ENCODE data around the gene RPL26. TPM values are rescaled to one million over a fixed set of nuclear protein-coding genes. Genes with fewer than 3 reads are reported as not detected.

Gene RPL26
- total RNA-seq, 2 donors from 2014 or later: 1,496 to 1,646 TPM

GRCh38 chr17:8417806-8418205 is 34.8 kb upstream of the RPL26 start:
- WGBS, 2 donors: 76 to 89% methylated on average over 4 of the region's 4 CpGs

GRCh38 chr17:8413938-8414337 is 30.9 kb upstream of the RPL26 start:
- H3K4me3 ChIP-seq: no peak overlapping the region
- intact Hi-C loops (cut with DNase I): no loop called here
- H3K4me1 ChIP-seq: peaks cover 7% of the 10 kb centered on the region
- H3K36me3 ChIP-seq (replicated peaks in 1 of 2; ENCODE audit: insufficient read depth in 1 of 2, low read depth in 2 of 2): no peaks in the 10 kb centered on the region
- no peak for TF ChIP-seq CTCF (IDR thresholded peaks at IDR 0.05)
- TF ChIP-seq POLR2A (IDR thresholded peaks at IDR 0.05): no peak
- no peak for ATAC-seq
- H3K27me3 ChIP-seq: no peaks in the 10 kb centered on the region
- no peak for DNase-seq
- no peak overlapping the region for H3K27ac ChIP-seq
- no peaks in the 10 kb centered on the region for H3K9me3 ChIP-seq

More at GRCh38 chr17:8417806-8418205, 34.8 kb upstream of the RPL26 start:
- no peak for ATAC-seq
- intact Hi-C loops (cut with DNase I): no loop called here
- H3K4me3 ChIP-seq: no peak overlapping the region
- TF ChIP-seq POLR2A (IDR thresholded peaks at IDR 0.05) (peak in 1 of 3 donors; percentile 5), CTCF (IDR thresholded peaks at IDR 0.05) (no peak)
- peaks cover 17% of the 10 kb centered on the region for H3K4me1 ChIP-seq
- no peaks in the 10 kb centered on the region for H3K36me3 ChIP-seq (replicated peaks in 1 of 2; ENCODE audit: insufficient read depth in 1 of 2, low read depth in 2 of 2)
- no peaks in the 10 kb centered on the region for H3K27me3 ChIP-seq
- no peaks in the 10 kb centered on the region for H3K9me3 ChIP-seq
- H3K27ac ChIP-seq: no peak overlapping the region
- peak in 1 of 4 donors; percentile 19 for DNase-seq

GRCh38 chr17:8413328-8413727 is 30.3 kb upstream of the RPL26 start:
- WGBS, 2 donors: 68 to 85% methylated on average over 3 to 4 of the region's 4 CpGs
- DNase-seq: no peak
- no peaks in the 10 kb centered on the region for H3K36me3 ChIP-seq (replicated peaks in 1 of 2; ENCODE audit: insufficient read depth in 1 of 2, low read depth in 2 of 2)
- no peak for TF ChIP-seq CTCF (IDR thresholded peaks at IDR 0.05)
- TF ChIP-seq POLR2A (IDR thresholded peaks at IDR 0.05): no peak
- H3K27me3 ChIP-seq: no peaks in the 10 kb centered on the region
- no peak overlapping the region for H3K4me3 ChIP-seq
- intact Hi-C loops (cut with DNase I): no loop called here
- no peaks in the 10 kb centered on the region for H3K9me3 ChIP-seq
- no peak for ATAC-seq
- no peak overlapping the region for H3K27ac ChIP-seq
- peaks cover 7% of the 10 kb centered on the region for H3K4me1 ChIP-seq

- intact Hi-C loops (cut with DNase I): no loop called here
- no peaks in the 10 kb centered on the region for H3K27me3 ChIP-seq
- 59 to 78% methylated on average over 5 of the region's 5 CpGs for WGBS, 2 donors
- H3K4me3 ChIP-seq: no peak overlapping the region
- no peaks in the 10 kb centered on the region for H3K9me3 ChIP-seq
- no peaks in the 10 kb centered on the region for H3K36me3 ChIP-seq (replicated peaks in 1 of 2; ENCODE audit: insufficient read depth in 1 of 2, low read depth in 2 of 2)
- no peak for ATAC-seq
- H3K4me1 ChIP-seq: peaks cover 7% of the 10 kb centered on the region
- no peak overlapping the region for H3K27ac ChIP-seq
- no peak for TF ChIP-seq POLR2A (IDR thresholded peaks at IDR 0.05)
- TF ChIP-seq CTCF (IDR thresholded peaks at IDR 0.05): no peak
- DNase-seq: no peak
Observed at GRCh38 chr17:8412089-8412488, 29.1 kb upstream of the RPL26 start.

- Histone ChIP-seq H3K36me3 (replicated peaks in 1 of 2; ENCODE audit: insufficient read depth in 1 of 2, low read depth in 2 of 2) (no peaks in the 10 kb centered on the region), H3K9me3 (no peaks in the 10 kb centered on the region), H3K27ac (no peak overlapping the region), H3K27me3 (no peaks in the 10 kb centered on the region), H3K4me1 (peaks cover 7% of the 10 kb centered on the region), H3K4me3 (no peak overlapping the region)
- DNase-seq: no peak
- ATAC-seq: no peak
- intact Hi-C loops (cut with DNase I): no loop called here
- no peak for TF ChIP-seq POLR2A (IDR thresholded peaks at IDR 0.05)
- WGBS, 2 donors: 28 to 54% methylated on average over 1 of the region's 1 CpG
Observed at GRCh38 chr17:8410883-8411238, 27.9 kb upstream of the RPL26 start.

Measured in body of pancreas (tissue), 4 donors.